Right lobe of liver (tissue), 6 donors: ENCODE data around the gene MYF6. TPM values are rescaled to one million over a fixed set of nuclear protein-coding genes. Genes with fewer than 3 reads are reported as not detected.

Experiments
- ATAC-seq, 4 donors: fragments of 200-7000 bp; cut with Tn5 transposase; one replicate each; pipeline ENCODE4 v1.9.1; 2020; ENCODE audit warnings: mild to moderate bottlenecking in 4 of 4, moderate library complexity in 4 of 4
- DNase-seq, 3 donors: peaks; one replicate each; pipeline ENCODE4 v3.0.0-alpha.2; 2020
- H3K27ac ChIP-seq, 3 donors: fragments of 200-600 bp; one replicate each; pipeline ENCODE4 v1.8.0; 2022
- H3K27me3 ChIP-seq, 2 donors: fragments of 200-600 bp; one replicate each; pipeline ENCODE4 v1.8.0; 2022
- H3K36me3 ChIP-seq, 4 donors: fragments of 200-600 bp; sonication (generic) in 1 of 4; one replicate each; pipeline versions ENCODE4 v1.5.1 to v1.8.0; 2017 to 2022; ENCODE audit warnings: control low read depth in 1 of 4
- H3K4me1 ChIP-seq, 4 donors: fragments of 200-600 bp; sonication (generic) in 1 of 4; one replicate each; pipeline versions ENCODE4 v1.5.1 to v1.8.0; 2017 to 2022; ENCODE audit warnings: control low read depth in 1 of 4
- H3K4me3 ChIP-seq, 3 donors: fragments of 200-600 bp; one replicate each; pipeline ENCODE4 v1.8.0; 2022
- H3K9me3 ChIP-seq, 4 donors: fragments of 200-600 bp; sonication (generic) in 1 of 4; one replicate each; pipeline versions ENCODE4 v1.5.1 to v1.8.0; 2017 to 2022; ENCODE audit warnings: control low read depth in 1 of 4
- CTCF ChIP-seq, 4 donors: fragments of 200-600 bp in 3 of 4; fragments of 450-650 bp in 1 of 4; IDR thresholded peaks; one replicate each; pipeline versions ENCODE4 v1.5.1 to v1.8.0; 2016 to 2022; ENCODE audit warnings: antibody characterized with exemption in 4 of 4, mild to moderate bottlenecking in 2 of 4
- POLR2A ChIP-seq: fragments of 450-650 bp; IDR thresholded peaks from one replicate; pipeline ENCODE4 v1.6.1; 2017; ENCODE audit warnings: antibody characterized with exemption, mild to moderate bottlenecking
- WGBS: methylation state at CpG from one replicate; pipeline ENCODE4 v1.1.6; 2018; ENCODE audit warnings: low coverage, low lambda C conversion rate; ENCODE audit not compliant: insufficient coverage; ENCODE audit errors: missing lambda C conversion rate; 5-methylcytosine and 5-hydroxymethylcytosine counted together
- intact Hi-C, 2 donors: fragments of 100-400 bp; cut with DNase I; formaldehyde crosslinking; loops; one replicate each; pipeline versions ENCODE4 v1.11.2 to v1.14.1; 2022
- total RNA-seq, 6 experiments: library from RNA; depleted of rRNA in 2 of 6; stranded (reverse); fragments of >200 nt in 2 of 6; fragmentation: NEBNext Ultra II Directional in 3 of 6; extraction: Animal tissue kit (Norgen Biotek cat#: 25700) in 3 of 6; gene quantifications; one replicate each; pipeline versions ENCODE4 v1.1.0 to v1.2.4, GENCODE V29; 2016 to 2023
- donor health status: DM: no; HTN: yes; CAD: no.
- donor health status: DM: no; HTN: no; CAD: no.
- donor health status: DM: no; HTN: no; CAD: no.
- donor health status: DM: no; HTN: yes; CAD: no.
- donor health status: DM: no; HTN: yes; CAD: no.

Gene MYF6
- total RNA-seq, 6 experiments from 2014 or later = 0.18 to 2.2 TPM; not detected in 4

GRCh38 chr12:80697270-80697887, 10.1 kb upstream of the MYF6 start:
- H3K27ac ChIP-seq = peak overlapping the region; percentile 46 to 79 (median 77)
- TF ChIP-seq POLR2A = no peak
- no peak for TF ChIP-seq CTCF (IDR thresholded peaks at IDR 0.05)
- H3K27me3 ChIP-seq = no peaks in the 10 kb centered on the region
- DNase-seq (no peak), ATAC-seq (peak; percentile 76 to 91 (median 79))
- peaks cover 0 to 19% (median 4%) of the 10 kb centered on the region in 4 donors for H3K4me1 ChIP-seq
- no peaks in the 10 kb centered on the region for H3K9me3 ChIP-seq
- no peaks in the 10 kb centered on the region for H3K36me3 ChIP-seq
- peak overlapping the region in 1 of 3 donors; percentile 10 for H3K4me3 ChIP-seq
- intact Hi-C loops = no loop called here
- 25% methylated on average over 2 of the region's 2 CpGs for WGBS

- no peaks in the 10 kb centered on the region for H3K9me3 ChIP-seq
- H3K36me3 ChIP-seq = no peaks in the 10 kb centered on the region
- H3K27ac ChIP-seq = peak overlapping the region; percentile 46 to 79 (median 77)
- no peak for ATAC-seq
- no peak for TF ChIP-seq CTCF (IDR thresholded peaks at IDR 0.05)
- no peak for TF ChIP-seq POLR2A
- H3K4me1 ChIP-seq = peaks cover 0 to 23% (median 6%) of the 10 kb centered on the region in 4 donors
- H3K4me3 ChIP-seq = no peak overlapping the region
- no peaks in the 10 kb centered on the region for H3K27me3 ChIP-seq
- no peak for DNase-seq
- intact Hi-C loops = no loop called here
- 65% methylated on average over 7 of the region's 7 CpGs for WGBS
Observed at GRCh38 chr12:80698256-80698655, 9.2 kb upstream of the MYF6 start.

GRCh38 chr12:80698847-80699542, 8.4 kb upstream of the MYF6 start:
- Histone ChIP-seq H3K27ac (peak overlapping the region in 1 of 3 donors; percentile 79), H3K4me1 (peaks cover 0 to 30% (median 9%) of the 10 kb centered on the region in 4 donors), H3K36me3 (no peaks in the 10 kb centered on the region), H3K4me3 (no peak overlapping the region), H3K9me3 (no peaks in the 10 kb centered on the region), H3K27me3 (no peaks in the 10 kb centered on the region)
- WGBS = 59% methylated on average over 7 of the region's 7 CpGs
- TF ChIP-seq POLR2A (no peak), CTCF (IDR thresholded peaks at IDR 0.05) (no peak)
- DNase-seq (no peak), ATAC-seq (no peak)
- intact Hi-C loops = no loop called here

- intact Hi-C loops = no loop called here
- no peak overlapping the region for H3K4me3 ChIP-seq
- peaks cover 0 to 36% (median 12%) of the 10 kb centered on the region in 4 donors for H3K4me1 ChIP-seq
- H3K27ac ChIP-seq = no peak overlapping the region
- DNase-seq (no peak), ATAC-seq (peak in 3 of 4 donors; percentile 12 to 26 (median 22))
- H3K27me3 ChIP-seq = no peaks in the 10 kb centered on the region
- 26% methylated on average over 2 of the region's 2 CpGs for WGBS
- no peaks in the 10 kb centered on the region for H3K9me3 ChIP-seq
- H3K36me3 ChIP-seq = no peaks in the 10 kb centered on the region
- no peak for TF ChIP-seq CTCF (IDR thresholded peaks at IDR 0.05)
- no peak for TF ChIP-seq POLR2A
Observed at GRCh38 chr12:80700327-80700726, 7.1 kb upstream of the MYF6 start.
